GM18861 (cell line): Measurements from ENCODE around the gene TOMM7.
"Not testable (repeated sequence)": the region's sequence is repeated elsewhere in the genome, so short reads cannot be mapped to it uniquely, and the experiment has no call there.

ENCODE experiments used
- ATAC-seq: cut with Tn5 transposase; IDR thresholded peaks from one replicate; pipeline ENCODE4 v1.9.1; 2021; ENCODE audit not compliant: unreplicated experiment

The TOMM7 gene

DNA sequence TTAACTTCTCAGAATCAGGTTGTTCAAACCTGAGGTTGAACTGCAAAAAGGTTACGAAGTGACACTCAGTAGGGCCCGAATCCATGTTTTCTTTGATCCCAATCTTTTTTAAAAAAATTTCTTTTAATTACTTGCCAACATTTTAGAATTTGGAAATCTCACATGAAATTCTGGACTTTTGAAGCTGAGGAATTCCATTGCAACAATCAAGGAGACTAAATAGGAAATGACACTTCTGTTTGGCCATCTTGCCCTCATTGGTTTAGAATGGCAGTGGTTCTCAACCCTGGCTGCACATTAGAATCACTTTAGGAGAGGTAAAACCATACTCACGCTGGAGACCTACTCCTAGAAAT, 471 bp upstream of the TOMM7 start:
- no peak for ATAC-seq

DNA sequence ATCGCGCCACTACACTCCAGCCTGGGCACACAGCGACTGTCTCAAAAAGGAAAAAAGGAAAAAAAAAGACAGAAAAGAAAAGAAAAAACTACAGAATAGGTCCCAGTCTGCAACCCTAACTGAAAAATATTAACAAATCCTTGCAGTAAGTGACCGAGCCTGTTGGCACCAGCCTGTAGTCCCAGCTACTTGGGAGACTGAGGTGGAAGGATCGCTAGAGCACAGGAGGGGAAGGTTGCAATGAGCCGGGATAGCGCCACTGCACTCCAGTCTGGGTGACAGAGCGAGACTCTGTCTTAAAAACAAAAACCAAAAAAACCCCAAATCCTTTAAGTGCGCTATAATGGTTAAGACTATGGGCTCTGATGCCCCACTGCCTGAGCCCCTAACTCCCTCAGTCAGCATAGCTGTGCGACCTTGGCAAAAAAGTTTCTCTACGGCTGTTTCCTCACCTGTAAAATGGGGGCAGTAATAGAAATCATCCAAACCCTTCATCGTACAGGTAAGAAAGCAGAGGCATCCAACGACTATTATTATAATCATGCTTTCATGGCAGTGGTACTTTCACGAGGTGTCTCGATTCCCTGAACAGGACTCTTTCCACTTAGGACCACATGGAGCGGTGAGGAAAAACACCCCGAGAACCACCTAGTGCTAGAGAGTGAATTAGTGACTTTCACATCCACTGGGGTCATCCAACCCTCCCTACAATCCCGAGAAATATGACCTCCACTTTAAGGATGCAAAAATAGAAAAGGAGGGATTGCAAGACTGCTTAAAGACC, 755 bp downstream of the TOMM7 start:
- no peak for ATAC-seq

DNA sequence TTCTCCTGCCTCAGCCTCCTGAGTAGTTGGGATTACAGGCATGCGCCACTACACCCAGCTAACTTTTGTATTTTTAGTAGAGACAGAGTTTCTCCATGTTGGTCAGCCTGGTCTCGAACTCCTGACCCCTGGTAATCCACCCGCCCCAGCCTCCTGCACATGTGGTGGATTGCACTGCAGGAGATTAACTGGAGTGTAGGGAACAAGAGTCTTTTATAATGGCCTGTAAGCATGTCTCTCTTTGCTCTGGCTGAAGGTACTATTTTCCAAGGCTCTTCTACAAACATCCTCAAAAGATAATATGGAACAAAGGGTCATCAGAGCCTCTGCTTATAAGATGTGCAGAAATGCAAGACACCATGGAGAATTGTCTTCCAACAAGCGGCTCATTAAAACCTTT, 3.2 kb downstream of the TOMM7 start:
- no peak for ATAC-seq

DNA sequence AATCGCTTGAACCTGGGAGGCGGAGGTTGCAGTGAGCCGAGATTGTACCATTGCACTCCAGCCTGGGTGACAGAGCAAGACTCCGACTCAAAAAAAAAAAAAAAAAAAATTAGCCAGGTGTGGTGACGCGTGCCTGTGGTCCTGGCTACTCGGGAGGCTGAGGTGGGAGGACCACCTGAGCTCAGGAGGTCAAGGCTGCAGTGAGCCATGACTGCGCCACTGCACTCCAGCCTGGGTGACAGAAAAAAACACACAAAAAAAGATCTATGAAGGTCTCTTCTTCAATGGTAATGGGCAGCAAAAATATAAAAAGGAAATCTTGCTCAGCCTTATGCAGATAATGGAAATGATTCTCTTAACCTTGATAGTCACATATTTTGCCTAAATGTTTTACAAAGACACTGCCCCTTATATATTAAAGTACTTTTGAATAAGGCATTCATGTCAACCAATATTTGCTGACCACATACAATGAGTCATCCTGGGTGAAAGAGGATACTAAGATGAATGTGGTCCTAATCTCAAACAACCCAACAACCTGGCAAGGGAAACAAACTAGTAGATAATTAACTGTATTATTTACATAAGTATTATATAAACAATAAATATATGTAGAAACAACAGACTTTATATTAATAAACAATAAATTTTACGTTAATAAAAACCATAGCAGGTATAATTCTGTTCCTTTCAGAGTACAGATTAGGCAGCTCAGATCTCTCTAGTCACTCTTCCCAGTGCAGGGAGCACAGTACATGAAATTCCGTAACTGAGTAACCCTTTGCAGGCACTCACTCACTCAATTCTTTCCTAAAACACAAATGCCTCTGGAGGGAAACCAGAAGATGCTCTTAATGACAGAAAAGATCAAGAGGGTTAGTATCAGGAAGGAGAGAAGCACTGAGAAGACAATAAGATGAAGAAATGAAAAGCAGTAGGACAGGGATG, 8.1 kb downstream of the TOMM7 start:
- no peak for ATAC-seq

DNA sequence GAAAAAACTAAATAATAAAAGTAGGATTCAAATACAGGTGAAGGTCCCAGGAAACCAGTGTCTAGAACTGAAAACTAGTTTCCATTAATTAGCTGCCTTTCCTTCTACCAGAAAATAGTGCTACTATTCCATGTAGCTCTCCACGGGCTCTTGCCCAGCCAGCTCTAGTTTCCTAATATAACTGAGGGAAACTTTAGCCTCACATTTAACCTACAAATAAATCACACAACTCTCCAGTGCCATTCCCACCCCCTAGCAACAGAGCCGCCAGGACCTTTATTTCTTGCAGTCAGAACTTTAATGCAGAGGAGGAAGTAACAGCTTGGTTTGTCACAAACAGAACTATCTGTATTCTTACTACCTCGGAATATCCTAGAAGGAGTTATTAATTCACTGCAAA, 10.3 kb downstream of the TOMM7 start:
- ATAC-seq: no peak

DNA sequence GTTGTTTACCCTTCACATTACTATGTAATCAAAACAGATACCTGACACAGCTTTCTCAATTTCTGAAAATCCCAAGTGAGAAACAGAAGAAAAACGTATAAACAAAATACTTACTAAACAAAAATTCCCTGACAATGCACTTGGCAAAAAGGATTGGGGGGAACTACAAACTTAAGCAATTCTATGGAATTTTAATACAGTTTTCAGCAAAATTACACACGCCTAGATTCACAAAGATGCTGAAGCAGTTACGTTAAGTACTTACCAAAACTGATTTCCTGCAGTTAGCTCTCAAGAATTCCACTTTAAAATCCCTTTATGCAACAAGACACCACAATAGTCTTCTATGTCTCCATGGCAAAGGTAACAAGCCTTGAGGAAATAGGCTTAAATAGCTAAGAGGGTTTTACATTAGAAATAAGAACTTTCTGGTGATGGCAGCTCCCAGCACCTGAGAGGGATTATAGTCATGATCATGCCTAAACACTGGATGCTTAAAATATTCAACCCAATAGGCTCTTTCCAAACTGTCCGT, 10.8 kb downstream of the TOMM7 start:
- no peak for ATAC-seq

DNA sequence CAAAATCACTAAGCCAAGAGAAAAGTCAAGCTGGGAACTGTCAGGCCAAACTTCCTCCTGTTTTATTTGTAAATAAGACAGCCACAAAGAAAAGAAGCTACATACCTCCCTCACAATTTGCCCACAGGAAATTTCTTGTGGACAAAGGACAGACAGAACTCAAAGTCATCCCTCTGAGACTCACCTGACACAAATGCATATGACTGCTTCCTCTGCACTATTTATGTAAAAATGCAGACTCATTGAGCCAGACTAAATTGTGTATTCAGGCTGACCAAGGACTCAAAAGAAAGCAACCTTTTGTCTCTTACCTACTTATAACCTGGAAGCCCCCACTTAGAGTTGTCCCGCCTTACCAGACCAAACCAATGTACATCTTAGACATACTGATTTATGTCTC, 11.8 kb downstream of the TOMM7 start:
- no peak for ATAC-seq

DNA sequence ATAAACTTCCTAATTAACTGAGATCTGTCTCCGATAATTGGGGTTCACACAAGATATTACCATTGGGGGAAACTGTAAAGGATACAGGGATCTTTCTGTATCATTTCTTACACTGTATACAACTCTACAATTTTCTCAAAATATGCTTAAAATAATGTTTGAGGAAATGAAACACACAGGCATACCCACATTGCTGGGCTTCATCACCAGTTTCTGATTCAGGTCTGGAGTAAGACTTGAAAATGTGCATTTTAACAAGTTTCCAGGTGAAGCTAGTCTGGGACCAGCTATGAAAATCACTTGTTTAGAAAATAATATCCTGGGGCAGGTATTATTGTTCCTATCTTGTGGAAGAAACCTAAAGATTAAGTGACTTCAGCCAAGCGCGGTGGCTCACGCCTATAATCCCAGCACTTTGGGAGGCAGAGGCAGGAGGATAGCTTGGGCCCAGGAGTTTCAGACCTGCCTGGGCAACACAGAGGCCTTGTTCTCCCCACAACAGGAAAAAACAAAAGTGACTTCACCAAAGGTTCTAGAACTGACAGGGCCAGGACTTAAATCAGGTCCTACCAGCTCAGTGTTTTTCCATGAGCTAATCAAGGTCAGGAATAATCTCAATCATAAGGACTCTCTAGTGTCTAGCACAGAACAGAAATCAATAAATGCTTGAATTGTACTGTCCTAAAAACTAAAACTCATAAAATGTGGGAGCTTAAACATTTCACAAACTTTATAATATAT, 12.6 kb downstream of the TOMM7 start:
- ATAC-seq: no peak

DNA sequence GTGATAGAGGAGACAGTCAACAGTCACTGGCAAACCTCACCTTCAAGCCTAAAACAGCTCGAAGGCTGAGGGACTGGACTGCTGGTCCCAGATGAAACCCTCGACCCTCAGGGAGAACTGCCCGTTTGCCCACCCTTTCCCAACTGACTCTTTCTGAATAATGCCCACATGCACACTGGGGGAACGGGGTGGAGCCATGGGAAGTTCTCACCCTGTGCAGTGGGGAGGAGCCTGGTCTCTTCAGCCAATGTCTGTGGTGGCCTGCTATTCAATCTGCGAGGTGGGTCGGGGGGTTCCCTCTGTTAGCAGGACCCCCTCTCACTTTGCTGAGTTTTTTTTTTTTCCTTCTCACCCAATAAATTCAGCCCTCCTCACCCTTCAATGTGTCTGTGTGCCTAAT, 14.5 kb downstream of the TOMM7 start:
- no peak for ATAC-seq

DNA sequence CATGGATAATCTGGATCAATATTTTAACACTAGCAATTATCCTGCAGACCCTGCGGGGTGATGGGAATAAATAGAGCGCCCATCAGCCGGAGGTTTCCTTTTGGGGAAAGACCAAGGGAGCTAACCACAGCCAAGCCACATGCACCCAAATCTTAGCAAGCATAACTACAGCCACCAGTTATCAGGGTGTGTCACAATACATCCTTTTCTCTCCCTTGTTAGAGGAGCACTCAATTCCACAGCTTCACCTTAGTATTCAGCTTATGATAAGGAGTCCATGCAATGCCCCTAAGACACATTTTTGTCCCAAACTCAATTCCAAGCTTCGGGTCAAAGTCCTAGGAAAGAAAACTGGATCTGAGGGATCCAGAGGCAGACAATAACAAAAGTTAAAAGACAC, 15.9 kb downstream of the TOMM7 start:
- no peak for ATAC-seq

DNA sequence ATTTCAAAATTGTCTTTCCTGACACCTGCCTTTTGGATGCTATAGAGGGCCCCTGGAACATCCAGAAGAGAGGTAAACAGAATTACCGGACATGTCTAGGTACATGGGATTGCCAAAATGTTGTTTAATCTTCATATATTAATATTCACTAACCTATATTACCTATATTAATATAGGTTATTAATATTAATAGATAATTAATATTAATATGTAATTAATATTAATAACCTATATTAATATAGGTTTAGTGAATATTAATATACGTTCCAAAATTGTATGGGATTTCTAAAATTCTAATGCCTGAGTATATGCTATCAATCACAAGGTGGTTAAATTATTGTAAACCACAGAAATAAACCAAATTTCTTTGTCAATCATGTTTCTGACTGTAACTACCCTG, 17.4 kb downstream of the TOMM7 start:
- ATAC-seq: no peak

DNA sequence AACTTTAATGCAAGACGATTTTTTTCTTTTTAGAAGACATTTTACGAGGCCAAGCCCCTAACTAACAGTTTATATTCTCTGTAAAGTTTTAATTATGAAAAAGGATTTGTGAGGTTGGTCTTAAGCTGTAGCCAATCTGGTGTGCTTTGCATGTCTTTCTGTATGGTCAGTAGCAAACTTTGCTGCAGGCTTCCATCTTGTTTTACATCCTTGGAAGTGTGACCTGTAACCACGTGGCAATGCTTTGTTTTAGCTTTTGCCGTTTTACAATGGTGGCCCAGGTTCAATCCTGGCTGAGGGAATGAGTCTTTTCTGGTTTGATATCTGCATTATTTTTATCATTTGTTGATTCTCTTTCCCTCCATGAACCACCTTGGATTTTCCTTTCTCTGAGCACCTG, 19.8 kb downstream of the TOMM7 start:
- ATAC-seq: not testable (repeated sequence)

DNA sequence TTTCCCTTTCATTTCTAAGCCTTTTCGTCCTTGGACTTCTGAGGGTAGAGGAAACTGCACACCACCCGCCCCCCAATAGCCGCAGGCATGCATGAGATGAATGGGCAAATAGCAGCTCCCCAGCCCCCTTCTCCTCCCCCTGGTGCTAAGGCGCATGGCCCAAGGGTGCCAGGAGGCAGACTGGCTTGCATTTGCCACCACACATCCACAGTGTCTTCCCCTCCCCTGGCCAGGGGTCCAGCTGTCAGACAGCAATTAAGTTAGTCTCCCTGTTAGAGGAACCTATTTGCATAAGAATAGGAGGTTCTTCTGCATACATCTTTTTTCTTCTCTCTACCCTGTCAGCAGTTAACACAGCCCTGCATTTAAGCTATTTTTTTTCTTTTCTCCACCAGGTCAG, 20.2 kb downstream of the TOMM7 start:
- no peak for ATAC-seq

DNA sequence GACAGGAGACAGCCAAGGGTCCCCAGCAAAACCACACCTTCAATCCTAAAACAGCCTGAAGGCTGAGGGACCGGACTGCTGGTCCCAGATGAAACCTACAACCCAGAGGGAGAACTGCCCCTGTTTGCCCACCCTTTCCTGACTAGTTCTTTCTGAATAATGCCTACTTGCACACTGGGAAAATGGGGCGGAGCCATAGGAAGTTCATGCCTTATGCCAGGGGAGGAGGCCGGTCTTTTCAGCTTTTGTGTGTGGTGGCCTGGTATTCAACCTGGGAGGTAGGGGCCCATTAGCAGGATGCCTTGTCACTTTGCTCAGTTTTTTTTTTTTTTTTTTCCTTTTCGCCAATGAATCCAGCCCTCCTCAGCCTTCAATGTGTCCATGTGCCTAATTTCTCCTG, 20.7 kb downstream of the TOMM7 start:
- no peak for ATAC-seq

DNA sequence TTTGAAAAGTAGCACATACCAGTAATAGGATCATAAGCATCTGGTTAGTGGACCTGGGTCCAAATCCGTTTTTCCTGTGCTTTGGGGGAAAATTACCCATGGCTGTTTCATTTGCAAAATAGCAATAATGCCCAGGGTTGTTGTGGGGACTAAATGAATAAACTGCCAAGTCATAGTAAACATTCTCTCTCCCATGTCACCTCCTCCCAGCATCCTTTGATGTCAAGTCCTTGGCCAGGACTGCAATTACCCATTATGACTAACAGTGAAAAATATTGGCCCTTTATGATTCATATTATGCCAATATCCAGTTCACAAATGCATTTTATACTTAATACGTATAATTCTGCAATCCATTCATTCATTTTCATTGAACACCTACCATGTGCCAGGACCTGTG, 23.0 kb downstream of the TOMM7 start:
- no peak for ATAC-seq

DNA sequence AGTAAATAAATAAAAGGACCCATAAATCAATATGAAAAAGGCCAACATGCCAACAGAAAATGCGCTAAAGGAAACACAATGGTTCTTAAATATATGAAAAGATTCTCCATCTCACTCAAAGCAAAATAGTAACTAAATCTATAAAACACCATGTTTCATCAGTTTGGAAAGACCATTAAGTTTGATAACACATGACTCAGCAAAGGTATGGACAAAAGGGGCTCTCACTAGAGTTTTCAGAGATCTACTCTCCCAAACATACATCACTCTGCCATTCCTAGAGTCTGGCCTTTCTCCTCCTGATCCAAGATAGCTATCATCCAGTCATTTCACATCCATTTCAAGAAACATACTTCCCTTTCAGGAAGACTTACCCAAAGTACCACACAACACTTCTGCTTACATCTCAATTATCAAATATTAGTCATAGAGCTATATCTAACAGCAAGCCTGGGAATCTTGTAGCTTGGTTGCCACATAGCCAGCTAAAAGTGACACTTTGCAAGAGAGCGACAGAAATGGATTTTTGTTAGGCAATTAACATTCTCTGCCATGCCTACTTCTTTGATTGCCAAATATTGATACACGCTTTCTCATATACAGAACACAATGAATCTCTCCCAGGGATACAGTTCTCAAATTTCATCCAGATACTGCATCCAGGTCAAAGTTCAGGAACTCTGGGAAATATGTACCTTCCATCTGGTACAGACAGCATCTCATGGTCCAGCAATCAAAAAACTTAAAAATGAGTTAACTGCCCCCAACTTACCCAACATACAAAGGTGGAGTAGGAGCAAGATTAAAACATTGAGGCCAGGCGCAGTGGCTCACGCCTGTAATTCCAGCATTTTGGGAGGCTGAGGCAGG, 28.8 kb downstream of the TOMM7 start:
- no peak for ATAC-seq

DNA sequence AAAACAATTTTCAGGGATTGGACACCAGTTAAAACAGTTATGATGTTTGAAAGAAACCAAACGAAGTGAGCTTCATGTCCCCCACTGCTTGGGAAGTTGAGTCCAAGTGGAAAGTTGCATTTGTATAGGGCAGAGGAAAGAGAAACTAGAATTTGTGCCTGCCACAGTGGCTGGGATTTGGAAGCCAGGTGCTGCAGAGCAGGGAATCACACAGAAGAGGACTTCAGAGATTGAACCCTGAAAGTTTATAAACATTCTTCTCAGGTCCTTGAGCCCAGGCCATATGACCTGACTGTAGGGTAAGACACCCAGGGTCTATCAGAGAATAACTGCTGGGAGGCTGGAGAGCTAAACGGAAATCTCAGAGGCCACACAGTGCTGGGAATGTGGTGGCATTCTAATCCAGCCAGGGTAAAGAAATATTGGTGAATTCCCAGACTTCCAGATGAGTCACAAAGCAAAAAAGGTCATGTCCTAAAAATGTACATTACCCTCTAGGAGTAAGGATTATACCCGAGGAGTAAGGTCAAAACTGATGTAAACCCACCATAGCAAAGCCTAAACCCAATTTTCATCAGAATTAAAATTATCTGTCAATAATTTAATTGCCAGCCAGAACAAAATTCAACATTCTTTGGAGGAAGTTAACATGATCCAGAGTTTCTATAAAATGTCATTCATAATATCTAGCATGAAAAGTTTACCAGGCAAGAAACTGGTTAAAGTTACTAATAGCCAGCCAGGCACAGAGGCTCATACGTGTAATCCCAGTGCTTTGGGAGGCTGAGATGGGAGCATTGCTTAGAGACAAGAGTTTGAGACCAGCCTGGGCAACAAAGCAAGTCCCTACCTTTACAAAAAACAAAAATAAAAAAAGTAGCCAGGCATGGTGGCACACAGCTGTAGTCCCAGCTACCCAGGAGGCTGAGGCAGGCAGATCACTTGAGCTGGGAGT, 31.2 kb downstream of the TOMM7 start:
- no peak for ATAC-seq

DNA sequence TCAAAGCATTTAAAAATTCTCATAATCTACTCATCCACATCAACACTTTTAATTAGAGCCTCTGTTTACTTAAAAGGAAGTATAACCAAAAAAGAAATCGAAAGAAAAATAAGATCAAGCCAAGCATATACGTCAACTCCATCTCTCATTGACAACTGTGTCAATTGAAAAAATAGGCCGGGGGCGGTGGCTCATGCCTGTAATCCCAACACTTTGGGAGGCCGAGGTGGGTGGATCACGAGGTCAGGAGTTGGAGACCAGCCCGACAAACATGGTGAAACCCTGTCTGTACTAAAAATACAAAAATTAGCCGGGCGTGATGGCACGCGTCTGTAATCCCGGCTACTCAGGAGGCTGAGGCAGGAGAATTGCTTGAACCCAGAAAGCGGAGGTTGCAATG, 32.0 kb downstream of the TOMM7 start:
- ATAC-seq: not testable (repeated sequence)

DNA sequence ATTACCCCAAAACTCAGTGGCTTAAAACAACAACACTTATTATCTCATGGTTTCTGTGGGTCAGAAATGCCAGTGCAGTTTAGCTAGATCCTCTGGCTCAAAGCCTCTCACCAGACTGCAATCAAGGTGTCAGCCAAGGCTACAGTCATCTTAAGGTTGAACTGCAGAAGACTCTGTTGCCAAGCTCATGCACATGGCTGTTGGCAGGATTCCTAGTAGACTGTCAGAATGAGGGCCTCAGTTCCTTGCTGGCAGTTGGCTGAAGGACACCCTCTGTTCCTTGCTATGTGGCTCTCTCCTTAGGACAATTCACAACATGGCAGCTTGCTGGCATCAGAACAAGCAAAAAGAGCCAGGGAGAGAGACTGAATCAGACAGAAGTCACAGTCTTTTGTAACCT, 34.7 kb downstream of the TOMM7 start:
- ATAC-seq: no peak
